Adipose tissue (tissue), 3 donors: ENCODE data around the gene TCF20. TPM values are rescaled to one million over a fixed set of nuclear protein-coding genes. Genes with fewer than 3 reads are reported as not detected.

Experiments
- H3K27ac ChIP-seq: one replicate; pipeline ENCODE4 v1.5.1; 2013; ENCODE audit warnings: low read depth, low read length
- WGBS, 3 donors: extraction: QIAGEN DNeasy Blood & Tissue Kit; methylation state at CpG; one replicate each; pipeline ENCODE4 v1.1.7; 2013; 5-methylcytosine and 5-hydroxymethylcytosine counted together
- polyA plus RNA-seq, 3 donors: library from polyadenylated mRNA; stranded (reverse); fragments of 200-250 nt; gene quantifications; one replicate each; pipeline ENCODE4 v1.2.3, GENCODE V29; 2013
- donor health status: healthy with polysubstance abuse.
- donor health status: Bipolar disorder and iron deficiency.
- donor health status: healthy.

TCF20 gene
- polyA plus RNA-seq, 3 donors: 5.3 to 6.9 (median 5.3) TPM

DNA sequence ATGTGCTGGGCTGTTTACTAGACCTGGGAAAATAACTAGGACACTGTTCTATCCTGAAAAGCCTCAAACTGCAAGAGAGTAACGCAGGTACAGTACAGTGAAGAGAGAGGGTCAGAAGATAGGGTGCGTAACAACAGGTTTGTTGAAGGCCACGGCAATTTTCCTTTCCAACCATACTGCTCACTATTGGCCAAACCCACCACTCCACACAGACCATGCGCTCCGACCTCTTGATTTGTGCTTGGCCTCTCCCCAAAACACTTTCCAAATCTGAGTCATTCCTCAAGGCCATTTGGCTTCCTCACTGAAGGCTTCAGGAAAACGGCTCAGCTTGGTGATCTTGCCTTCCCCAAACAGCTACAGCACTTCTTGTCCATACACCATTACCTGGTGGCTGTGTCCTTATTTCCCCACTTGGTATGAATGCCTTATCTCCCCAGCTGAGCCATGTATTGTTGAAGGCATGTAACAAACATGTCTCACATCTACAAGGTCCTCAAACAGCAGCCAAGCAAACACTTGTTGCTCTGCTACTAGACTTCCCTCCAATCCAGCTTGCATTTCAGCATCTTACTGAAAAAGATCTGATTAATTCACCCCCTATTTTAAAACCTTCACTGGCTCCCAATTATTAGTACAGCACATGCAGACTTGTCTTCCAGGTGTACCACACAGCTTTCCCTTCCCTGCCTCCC, 40.9 kb downstream of the TCF20 start:
- 42 to 65% (median 52%) methylated on average over 6 of the region's 6 CpGs for WGBS, 3 donors
- H3K27ac ChIP-seq: no peak overlapping the region

DNA sequence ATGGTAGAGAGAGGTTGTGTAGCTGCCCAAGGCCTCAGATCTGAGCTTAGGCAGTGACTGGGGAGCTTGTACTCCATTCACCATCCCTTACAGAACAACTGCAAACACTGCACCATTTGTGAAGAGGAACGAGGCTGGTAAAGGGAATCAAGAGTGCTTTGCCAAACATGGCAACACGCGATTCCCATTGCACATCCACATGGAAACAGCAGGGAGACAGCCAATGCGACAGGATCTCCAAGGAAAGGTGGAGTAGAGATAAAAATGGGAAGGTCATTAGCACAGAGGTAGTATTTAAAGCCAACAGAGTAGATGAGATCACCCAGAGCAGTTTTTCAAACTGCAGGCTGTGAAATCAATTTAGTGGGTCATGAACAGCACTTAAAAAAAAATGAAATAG, 42.0 kb downstream of the TCF20 start:
- no peak overlapping the region for H3K27ac ChIP-seq
- WGBS, 3 donors: 72 to 77% (median 76%) methylated on average over 4 of the region's 4 CpGs

DNA sequence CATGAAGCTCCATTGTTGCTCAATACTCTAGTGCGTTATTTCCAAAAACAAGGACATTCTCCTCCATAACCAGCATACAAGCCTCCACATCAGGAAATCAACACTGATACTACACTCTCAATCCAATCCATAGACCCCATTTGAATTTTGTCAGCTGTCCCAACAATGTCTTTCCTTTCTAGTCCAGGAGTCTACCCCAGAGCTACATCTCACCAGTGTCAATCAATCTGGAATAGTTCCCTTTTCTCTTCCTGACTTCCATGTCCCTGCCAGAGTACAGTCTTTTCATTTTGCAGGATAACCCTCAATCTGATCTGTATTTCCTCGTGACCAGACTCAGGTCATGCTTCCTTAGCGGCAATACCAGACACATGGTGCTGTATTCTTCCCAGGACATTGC, 43.0 kb downstream of the TCF20 start:
- 73 to 97% (median 77%) methylated on average over 3 of the region's 3 CpGs for WGBS, 3 donors
- no peak overlapping the region for H3K27ac ChIP-seq

DNA sequence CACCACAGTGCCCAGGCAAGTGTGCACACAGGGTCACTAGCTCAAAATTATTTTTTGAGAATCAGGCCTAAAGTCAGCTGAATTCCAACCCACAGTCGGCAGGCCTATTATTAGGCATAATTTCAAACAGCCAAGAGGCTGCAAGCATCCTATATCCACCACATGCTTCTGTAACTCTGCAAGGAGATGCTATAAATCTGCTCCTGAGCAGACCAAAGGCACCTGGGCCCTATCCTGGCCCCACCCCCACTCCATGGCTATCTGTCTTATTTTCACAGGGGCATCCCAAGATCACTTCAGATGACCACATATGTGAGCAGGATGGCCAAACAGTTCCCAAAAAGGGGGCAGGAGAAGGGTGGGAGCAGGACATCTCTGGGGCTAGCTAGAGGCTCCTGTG, 44.6 kb downstream of the TCF20 start:
- no peak overlapping the region for H3K27ac ChIP-seq
- 71 to 88% (median 86%) methylated on average over 1 of the region's 1 CpG for WGBS, 3 donors

DNA sequence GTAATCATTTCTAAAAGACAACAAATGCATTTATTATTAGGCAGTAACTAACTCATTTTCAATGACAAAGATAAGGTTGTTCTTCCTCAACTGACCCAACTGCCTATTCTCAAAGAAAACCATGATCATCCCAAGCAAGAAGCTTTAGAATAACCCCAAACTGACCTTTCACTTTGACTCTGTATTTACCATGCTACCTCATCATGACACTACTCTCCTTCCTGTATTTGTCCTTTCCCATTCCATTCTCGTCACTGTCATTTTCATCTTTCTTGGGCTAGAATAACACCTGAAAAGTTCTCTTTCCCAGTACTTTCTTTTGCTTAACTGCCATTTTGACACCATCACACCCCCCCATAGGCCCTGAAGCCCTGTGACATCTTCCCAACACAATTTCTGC, 48.3 kb downstream of the TCF20 start:
- H3K27ac ChIP-seq: no peak overlapping the region
- WGBS, 3 donors: 89 to 100% (median 91%) methylated on average over 1 of the region's 1 CpG

Other genes starting within 250 kb of the TCF20 start
- gene NAGA, start 199.8 kb downstream of the TCF20 start, polyA plus RNA-seq: 10 to 100 TPM in 1 of 3 donors, 1 to 10 TPM in 2; 6.6 to 17.6 (median 7.6) TPM
- 10 to 100 TPM in 2 of 3 donors, 1 to 10 TPM in 1; 7.9 to 14.5 (median 11.8) TPM for gene PHETA2, start 196.4 kb downstream of the TCF20 start, polyA plus RNA-seq
- 100 to 1,000 TPM in 1 of 3 donors, 10 to 100 TPM in 2; 53.3 to 129 (median 86.4) TPM for gene SMDT1, start 191.0 kb downstream of the TCF20 start, polyA plus RNA-seq
- 10 to 100 TPM; 51.6 to 94.7 (median 94.1) TPM for gene NDUFA6, start 179.9 kb downstream of the TCF20 start, polyA plus RNA-seq
- 1 to 10 TPM in 2 of 3 donors, under 1 TPM in 1; 0.85 to 1.2 (median 1.1) TPM for gene CYP2D6, start 139.8 kb downstream of the TCF20 start, polyA plus RNA-seq
- 1 to 10 TPM in 2 of 3 donors, under 1 TPM in 1; 0.32 to 4.4 (median 3.8) TPM for gene NFAM1, start 161.8 kb upstream of the TCF20 start, polyA plus RNA-seq
- 10 to 100 TPM in 2 of 3 donors, 1 to 10 TPM in 1; 8.0 to 23.5 (median 12.9) TPM for gene RRP7A, start 249.1 kb upstream of the TCF20 start, polyA plus RNA-seq